HL-60 (cell line): ENCODE measurements around the gene VWA5B2.
A peak's percentile ranks its signal among the peaks of the same experiment; 100 is the strongest.

Source experiments
- DNase-seq, 2 experiments: peaks; one replicate each; pipeline ENCODE4 v3.0.0-alpha.2; 2010 to 2020; ENCODE audit warnings: low read depth in 1 of 2, low spot score in 1 of 2
- H3K27ac ChIP-seq: fragments of 250-450 bp; sonication (Bioruptor Pico); replicated peaks from 2 replicates; pipeline ENCODE4 v1.5.1; 2020; ENCODE audit warnings: mild to moderate bottlenecking, moderate library complexity
- H3K27me3 ChIP-seq: fragments of 250-450 bp; sonication (Bioruptor Pico); 2 replicates; pipeline ENCODE4 v1.5.1; 2021; ENCODE audit warnings: mild to moderate bottlenecking, moderate library complexity; ENCODE audit not compliant: insufficient read depth, poor library complexity, severe bottlenecking
- H3K4me3 ChIP-seq: replicated peaks from 2 replicates; pipeline ENCODE4 v1.5.1; 2011; ENCODE audit warnings: mild to moderate bottlenecking, control low read depth, low read length; ENCODE audit not compliant: insufficient read depth
- CTCF ChIP-seq: IDR thresholded peaks from one replicate; pipeline ENCODE4 v1.5.1; 2011; ENCODE audit warnings: low read length, control low read depth, inconsistent platforms; ENCODE audit not compliant: insufficient read depth
- GABPA ChIP-seq: IDR thresholded peaks from 2 replicates; pipeline ENCODE4 v1.6.1; 2012; ENCODE audit warnings: low read depth
- POLR2AphosphoS5 ChIP-seq: IDR thresholded peaks from 2 replicates; pipeline ENCODE4 v1.6.1; 2012; ENCODE audit warnings: low read depth
- SPI1 ChIP-seq: IDR thresholded peaks from 2 replicates; pipeline ENCODE4 v1.6.1; 2012; ENCODE audit warnings: low read depth, mild to moderate bottlenecking, borderline replicate concordance
- TF ChIP-seq, protein P1 (sequence below): IDR thresholded peaks from 2 replicates; pipeline ENCODE4 v1.6.1; 2012; ENCODE audit warnings: low read depth; ENCODE audit not compliant: insufficient replicate concordance

Gene VWA5B2

DNA sequence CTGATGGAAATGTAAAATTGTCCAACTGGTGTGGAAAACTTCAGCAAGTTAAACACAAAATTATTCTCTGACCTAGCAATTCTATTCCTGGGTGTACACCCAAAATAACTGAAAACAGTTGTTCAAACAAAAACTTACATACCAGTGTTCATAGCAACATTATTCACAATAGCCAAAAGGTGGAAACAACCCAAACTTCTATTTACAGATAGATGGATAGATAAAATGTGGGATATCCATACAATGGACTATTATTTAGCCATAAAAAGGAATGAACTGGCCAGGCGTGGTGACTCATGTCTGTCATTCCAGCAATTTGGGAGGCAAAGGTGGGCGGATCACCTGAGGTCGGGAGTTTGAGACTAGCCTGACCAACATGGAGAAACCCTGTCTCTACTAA is 6.9 kb upstream of the VWA5B2 start:
- TF ChIP-seq SPI1 (no peak), POLR2AphosphoS5 (no peak), CTCF (no peak), GABPA (no peak)
- TF ChIP-seq, protein P1, sequence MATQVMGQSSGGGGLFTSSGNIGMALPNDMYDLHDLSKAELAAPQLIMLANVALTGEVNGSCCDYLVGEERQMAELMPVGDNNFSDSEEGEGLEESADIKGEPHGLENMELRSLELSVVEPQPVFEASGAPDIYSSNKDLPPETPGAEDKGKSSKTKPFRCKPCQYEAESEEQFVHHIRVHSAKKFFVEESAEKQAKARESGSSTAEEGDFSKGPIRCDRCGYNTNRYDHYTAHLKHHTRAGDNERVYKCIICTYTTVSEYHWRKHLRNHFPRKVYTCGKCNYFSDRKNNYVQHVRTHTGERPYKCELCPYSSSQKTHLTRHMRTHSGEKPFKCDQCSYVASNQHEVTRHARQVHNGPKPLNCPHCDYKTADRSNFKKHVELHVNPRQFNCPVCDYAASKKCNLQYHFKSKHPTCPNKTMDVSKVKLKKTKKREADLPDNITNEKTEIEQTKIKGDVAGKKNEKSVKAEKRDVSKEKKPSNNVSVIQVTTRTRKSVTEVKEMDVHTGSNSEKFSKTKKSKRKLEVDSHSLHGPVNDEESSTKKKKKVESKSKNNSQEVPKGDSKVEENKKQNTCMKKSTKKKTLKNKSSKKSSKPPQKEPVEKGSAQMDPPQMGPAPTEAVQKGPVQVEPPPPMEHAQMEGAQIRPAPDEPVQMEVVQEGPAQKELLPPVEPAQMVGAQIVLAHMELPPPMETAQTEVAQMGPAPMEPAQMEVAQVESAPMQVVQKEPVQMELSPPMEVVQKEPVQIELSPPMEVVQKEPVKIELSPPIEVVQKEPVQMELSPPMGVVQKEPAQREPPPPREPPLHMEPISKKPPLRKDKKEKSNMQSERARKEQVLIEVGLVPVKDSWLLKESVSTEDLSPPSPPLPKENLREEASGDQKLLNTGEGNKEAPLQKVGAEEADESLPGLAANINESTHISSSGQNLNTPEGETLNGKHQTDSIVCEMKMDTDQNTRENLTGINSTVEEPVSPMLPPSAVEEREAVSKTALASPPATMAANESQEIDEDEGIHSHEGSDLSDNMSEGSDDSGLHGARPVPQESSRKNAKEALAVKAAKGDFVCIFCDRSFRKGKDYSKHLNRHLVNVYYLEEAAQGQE: no peak
- no peak overlapping the region for H3K4me3 ChIP-seq
- no peak for DNase-seq
- no peak overlapping the region for H3K27ac ChIP-seq
- peaks cover 8% of the 10 kb centered on the region for H3K27me3 ChIP-seq

GRCh38 chr3:184223946-184224345 is 5.4 kb upstream of the VWA5B2 start:
- H3K27ac ChIP-seq: no peak overlapping the region
- peaks cover 21% of the 10 kb centered on the region for H3K27me3 ChIP-seq
- no peak for DNase-seq
- H3K4me3 ChIP-seq: no peak overlapping the region
- TF ChIP-seq POLR2AphosphoS5: no peak
- no peak for TF ChIP-seq SPI1
- TF ChIP-seq CTCF: no peak

GRCh38 chr3:184227481-184227935 is 1.9 kb upstream of the VWA5B2 start:
- TF ChIP-seq SPI1 (no peak), CTCF (peak; percentile 89)
- Histone ChIP-seq H3K27ac (no peak overlapping the region), H3K4me3 (no peak overlapping the region), H3K27me3 (peaks cover 43% of the 10 kb centered on the region)
- DNase-seq: peak in 1 of 2 experiments; percentile 24

GRCh38 chr3:184228376-184229137 is 828 bp upstream of the VWA5B2 start:
- DNase-seq: no peak
- H3K27me3 ChIP-seq: peaks cover 47% of the 10 kb centered on the region
- H3K4me3 ChIP-seq: no peak overlapping the region

More at GRCh38 chr3:184228376-184229137, 828 bp upstream of the VWA5B2 start:
- no peak for TF ChIP-seq POLR2AphosphoS5
- TF ChIP-seq SPI1: no peak
- TF ChIP-seq, protein P1: no peak
- no peak for TF ChIP-seq CTCF
- no peak for TF ChIP-seq GABPA
- H3K27ac ChIP-seq: no peak overlapping the region
